ENCODE results near the gene AP1S1. TPM values are rescaled to one million over a fixed set of nuclear protein-coding genes. Genes with fewer than 3 reads are reported as not detected.
A peak's percentile ranks its signal among the peaks of the same experiment; 100 is the strongest.
"Not testable (repeated sequence)": the region's sequence is repeated elsewhere in the genome, so short reads cannot be mapped to it uniquely, and the experiment has no call there.

The AP1S1 gene
- total and polyA plus RNA-seq, 2 experiments from 2014 or later: 31.1 to 85.8 TPM

DNA sequence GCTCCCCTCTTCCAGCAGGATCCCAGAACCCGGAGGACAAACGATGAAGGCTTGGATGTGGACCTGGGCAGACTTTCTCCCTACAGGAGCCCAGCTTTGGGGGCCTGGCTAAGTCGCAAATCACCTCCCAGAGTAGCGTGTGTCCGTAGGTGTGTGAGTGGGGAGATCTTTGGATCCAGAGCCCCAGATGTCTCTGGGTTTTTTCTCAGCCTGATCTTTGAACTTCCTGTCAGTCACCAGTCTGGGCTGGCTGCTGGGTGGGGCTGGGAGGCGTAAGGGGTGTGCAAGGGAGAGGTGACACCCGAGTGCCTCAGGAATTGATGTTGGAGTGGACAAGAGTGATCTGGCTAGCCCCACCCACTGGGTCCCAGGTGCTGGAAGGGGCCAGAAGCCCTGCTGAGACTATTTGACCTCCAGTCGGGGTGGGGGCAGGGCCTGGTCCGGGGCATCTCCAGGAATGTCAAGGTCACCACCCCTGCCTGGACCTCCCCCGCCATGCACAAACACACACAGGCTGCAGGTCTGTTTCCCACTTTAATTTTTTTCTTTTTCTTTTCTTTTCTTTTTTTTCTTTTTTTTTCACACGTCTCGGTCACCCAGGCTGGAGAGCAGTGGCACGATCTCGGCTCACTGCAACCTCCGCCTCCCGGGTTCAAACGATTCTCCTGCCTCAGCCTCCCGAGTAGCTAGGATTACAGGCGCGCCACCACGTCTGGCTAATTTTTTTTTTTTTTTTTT, 46.8 kb downstream of the AP1S1 start, which contains the start of gene MOGAT3:
TSS of gene MOGAT3 (minus strand) at position 175 of the 738 bp plus-strand sequence. CDS start 182 bp downstream, outside the sequence.
- Histone ChIP-seq H3K27ac (peak within 1 kb of the TSS; percentile 93), H3K27me3 (peaks cover 37% of the 10 kb centered on the region), H2AFZ (peak within 1 kb of the TSS; percentile 60), H3K79me2 (no peaks in the 10 kb centered on the region), H3K4me2 (peak within 1 kb of the TSS; percentile 84), H4K20me1 (ENCODE audit: insufficient read depth, poor library complexity, severe bottlenecking) (no peaks in the 10 kb centered on the region), H3K4me3 (no peak within 1 kb of the TSS), H3K4me1 (ENCODE audit: insufficient read depth) (no peaks in the 10 kb centered on the region), H3K9me2 (replicated peaks; ENCODE audit: insufficient read depth) (no peaks in the 10 kb centered on the region), H3K9me3 (ENCODE audit: low read depth) (no peaks in the 10 kb centered on the region), H3K36me3 (replicated peaks; ENCODE audit: insufficient read depth, low read depth) (no peaks in the 10 kb centered on the region)
- WGBS (ENCODE audit: low lambda C conversion rate, missing lambda C conversion rate): 26% methylated on average over 21 of the region's 21 CpGs
- DNase-seq (ENCODE audit: low spot score): peak; percentile 81
- TF ChIP-seq EZH2phosphoT487 (IDR thresholded peaks at IDR 0.05; ENCODE audit: low read depth, severe bottlenecking, unreplicated experiment) (no peak), EZH2 (IDR thresholded peaks at IDR 0.05; ENCODE audit: borderline replicate concordance) (no peak)
- TF ChIP-seq, protein P1, sequence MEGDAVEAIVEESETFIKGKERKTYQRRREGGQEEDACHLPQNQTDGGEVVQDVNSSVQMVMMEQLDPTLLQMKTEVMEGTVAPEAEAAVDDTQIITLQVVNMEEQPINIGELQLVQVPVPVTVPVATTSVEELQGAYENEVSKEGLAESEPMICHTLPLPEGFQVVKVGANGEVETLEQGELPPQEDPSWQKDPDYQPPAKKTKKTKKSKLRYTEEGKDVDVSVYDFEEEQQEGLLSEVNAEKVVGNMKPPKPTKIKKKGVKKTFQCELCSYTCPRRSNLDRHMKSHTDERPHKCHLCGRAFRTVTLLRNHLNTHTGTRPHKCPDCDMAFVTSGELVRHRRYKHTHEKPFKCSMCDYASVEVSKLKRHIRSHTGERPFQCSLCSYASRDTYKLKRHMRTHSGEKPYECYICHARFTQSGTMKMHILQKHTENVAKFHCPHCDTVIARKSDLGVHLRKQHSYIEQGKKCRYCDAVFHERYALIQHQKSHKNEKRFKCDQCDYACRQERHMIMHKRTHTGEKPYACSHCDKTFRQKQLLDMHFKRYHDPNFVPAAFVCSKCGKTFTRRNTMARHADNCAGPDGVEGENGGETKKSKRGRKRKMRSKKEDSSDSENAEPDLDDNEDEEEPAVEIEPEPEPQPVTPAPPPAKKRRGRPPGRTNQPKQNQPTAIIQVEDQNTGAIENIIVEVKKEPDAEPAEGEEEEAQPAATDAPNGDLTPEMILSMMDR (IDR thresholded peaks at IDR 0.05; ENCODE audit: poor library complexity): no peak

DNA sequence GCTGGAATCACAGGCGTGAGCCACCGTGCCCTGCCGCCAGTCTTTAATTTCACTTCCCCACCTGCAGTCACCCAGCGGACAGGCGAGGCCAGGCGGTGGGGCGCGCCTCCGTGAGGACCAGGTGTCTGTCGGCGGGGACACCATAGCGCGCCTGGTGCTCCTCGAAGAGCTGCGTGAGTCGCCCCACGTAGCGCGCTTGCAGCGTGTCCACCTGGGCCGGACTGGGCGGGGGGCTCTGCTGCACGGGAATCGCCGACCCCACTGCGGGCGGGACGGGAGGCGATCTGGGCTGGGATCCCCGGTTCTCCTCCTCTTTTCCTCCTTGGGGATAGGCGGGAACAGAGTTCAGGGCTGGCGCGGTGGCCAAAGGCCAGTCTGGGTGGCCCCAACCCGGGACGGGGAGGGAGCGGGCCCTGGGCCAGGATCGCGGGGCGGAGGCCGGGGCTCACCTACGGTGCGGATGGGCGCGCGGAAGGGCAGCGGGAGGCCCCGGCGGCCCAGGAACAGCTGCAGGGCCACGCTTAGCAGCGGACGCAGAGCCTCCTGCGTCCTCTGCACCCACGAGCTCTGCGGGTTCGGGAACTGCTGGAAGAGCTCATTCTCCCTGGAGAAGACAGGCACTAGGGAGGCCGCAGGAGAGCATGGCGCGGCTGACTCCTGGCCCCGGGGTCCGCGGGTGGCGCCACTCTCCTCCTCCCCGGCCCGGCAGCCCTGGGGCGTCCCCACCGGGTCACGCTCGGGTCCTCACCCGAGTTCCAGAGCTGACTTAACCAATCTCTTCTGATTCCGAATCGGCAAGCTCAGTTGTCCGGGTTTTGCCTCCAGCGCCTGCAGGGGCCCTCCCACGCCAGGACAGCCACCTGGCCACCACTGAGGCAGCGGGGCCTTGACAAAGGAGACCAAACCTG, 47.7 kb downstream of the AP1S1 start:
- H2AFZ ChIP-seq: peak overlapping the region; percentile 60
- H3K9me3 ChIP-seq (ENCODE audit: low read depth): no peaks in the 10 kb centered on the region
- no peak overlapping the region for H3K4me3 ChIP-seq
- peak overlapping the region; percentile 46 for H3K27ac ChIP-seq
- H3K27me3 ChIP-seq: peaks cover 37% of the 10 kb centered on the region
- H3K36me3 ChIP-seq (replicated peaks; ENCODE audit: insufficient read depth, low read depth): no peaks in the 10 kb centered on the region
- TF ChIP-seq, protein P1 (IDR thresholded peaks at IDR 0.05; ENCODE audit: poor library complexity): no peak
- TF ChIP-seq EZH2 (IDR thresholded peaks at IDR 0.05; ENCODE audit: borderline replicate concordance): no peak
- TF ChIP-seq EZH2phosphoT487 (IDR thresholded peaks at IDR 0.05; ENCODE audit: low read depth, severe bottlenecking, unreplicated experiment): no peak
- DNase-seq (ENCODE audit: low spot score): no peak
- H3K79me2 ChIP-seq: no peaks in the 10 kb centered on the region
- H3K9me2 ChIP-seq (replicated peaks; ENCODE audit: insufficient read depth): no peaks in the 10 kb centered on the region
- no peaks in the 10 kb centered on the region for H4K20me1 ChIP-seq (ENCODE audit: insufficient read depth, poor library complexity, severe bottlenecking)
- 25% methylated on average over 52 of the region's 75 CpGs for WGBS (ENCODE audit: low lambda C conversion rate, missing lambda C conversion rate)
- H3K4me2 ChIP-seq: peak overlapping the region; percentile 84
- H3K4me1 ChIP-seq (ENCODE audit: insufficient read depth): no peaks in the 10 kb centered on the region

DNA sequence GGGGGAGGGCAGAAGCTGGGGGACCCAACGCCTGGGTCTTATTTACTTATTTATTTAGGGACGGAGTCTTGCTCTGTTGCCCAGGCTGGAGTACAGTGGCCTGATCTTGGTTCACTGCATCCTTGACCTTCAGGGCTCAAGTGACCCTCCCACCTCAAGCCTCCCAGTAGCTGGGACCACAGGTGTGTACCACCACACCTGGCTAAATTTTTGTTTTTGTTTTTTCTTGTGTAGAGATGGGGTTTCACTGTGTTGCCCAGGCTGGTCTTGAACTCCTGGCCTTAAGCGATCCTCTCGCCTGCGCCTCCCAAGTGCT, 48.3 kb downstream of the AP1S1 start:
- Histone ChIP-seq H3K27me3 (peaks cover 37% of the 10 kb centered on the region), H3K4me3 (no peak overlapping the region)

DNA sequence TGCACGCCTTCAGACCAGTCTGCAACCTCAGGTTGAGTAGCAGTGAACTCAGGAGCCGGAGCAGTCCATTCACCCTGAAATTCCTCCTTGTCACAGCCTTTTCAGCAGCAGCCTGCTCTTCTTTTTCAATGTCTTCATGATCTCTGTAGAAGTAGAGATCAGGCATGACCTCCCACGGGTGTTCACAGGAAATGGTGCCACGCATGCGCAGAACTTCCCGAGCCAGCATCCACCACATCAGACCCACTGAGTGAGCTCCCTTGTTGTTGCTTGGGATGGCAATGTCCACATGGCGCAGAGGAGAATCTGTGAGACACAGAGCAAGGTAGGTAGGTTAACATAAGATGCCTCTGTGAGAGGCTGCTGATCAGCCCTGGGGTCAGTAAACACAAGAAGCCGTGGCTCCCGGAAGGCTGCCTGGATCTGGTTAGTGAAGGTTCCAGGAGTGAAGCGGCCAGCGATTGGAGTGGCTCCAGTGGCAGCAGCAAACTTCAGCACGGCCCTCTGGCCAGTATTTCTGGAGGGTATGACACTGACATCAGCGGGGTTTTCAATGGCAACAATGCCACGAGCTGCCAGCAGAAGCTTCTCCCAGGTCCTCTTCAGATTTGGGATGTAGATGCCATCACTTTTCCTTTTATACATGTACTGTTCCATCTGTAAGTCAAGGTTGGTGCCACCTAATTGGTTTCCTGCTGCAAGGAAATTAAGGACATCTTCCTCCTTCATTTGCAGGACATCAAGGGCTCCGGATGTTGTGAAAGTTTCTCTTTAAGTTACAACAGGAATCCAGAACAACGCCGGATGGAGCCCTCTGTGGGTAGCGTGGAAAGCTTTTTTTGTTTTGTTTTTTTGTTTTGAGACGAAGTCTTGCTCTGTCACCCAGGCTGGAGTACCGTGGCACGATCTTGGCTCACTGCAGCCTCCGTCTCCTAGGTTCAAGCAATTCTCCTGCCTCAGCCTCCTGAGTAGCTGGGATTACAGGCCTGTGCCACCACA, 49.8 kb downstream of the AP1S1 start:
- not testable (repeated sequence) for H2AFZ ChIP-seq; H3K27ac ChIP-seq; H3K9me2 ChIP-seq (replicated peaks; ENCODE audit: insufficient read depth); DNase-seq (ENCODE audit: low spot score); H3K4me2 ChIP-seq; H3K4me1 ChIP-seq (ENCODE audit: insufficient read depth); H3K4me3 ChIP-seq; H4K20me1 ChIP-seq (ENCODE audit: insufficient read depth, poor library complexity, severe bottlenecking); H3K79me2 ChIP-seq; H3K9me3 ChIP-seq (ENCODE audit: low read depth); H3K36me3 ChIP-seq (replicated peaks; ENCODE audit: insufficient read depth, low read depth)
- peaks cover 37% of the 10 kb centered on the region for H3K27me3 ChIP-seq
- WGBS (ENCODE audit: low lambda C conversion rate, missing lambda C conversion rate): 78% methylated on average over 22 of the region's 22 CpGs

More for the DNA sequence above, 48.3 kb downstream of the AP1S1 start:
- DNase-seq (ENCODE audit: low spot score): no peak
- WGBS (ENCODE audit: low lambda C conversion rate, missing lambda C conversion rate): 82% methylated on average over 5 of the region's 5 CpGs
- TF ChIP-seq, protein P1 (IDR thresholded peaks at IDR 0.05; ENCODE audit: poor library complexity): no peak
- TF ChIP-seq EZH2phosphoT487 (IDR thresholded peaks at IDR 0.05; ENCODE audit: low read depth, severe bottlenecking, unreplicated experiment): no peak
- no peak for TF ChIP-seq EZH2 (IDR thresholded peaks at IDR 0.05; ENCODE audit: borderline replicate concordance)
- Histone ChIP-seq H3K9me3 (ENCODE audit: low read depth) (no peaks in the 10 kb centered on the region), H3K27ac (no peak overlapping the region), H3K4me2 (peak overlapping the region; percentile 84), H3K36me3 (replicated peaks; ENCODE audit: insufficient read depth, low read depth) (no peaks in the 10 kb centered on the region), H2AFZ (no peak overlapping the region), H3K9me2 (replicated peaks; ENCODE audit: insufficient read depth) (no peaks in the 10 kb centered on the region), H3K4me1 (ENCODE audit: insufficient read depth) (no peaks in the 10 kb centered on the region), H3K79me2 (no peaks in the 10 kb centered on the region), H4K20me1 (ENCODE audit: insufficient read depth, poor library complexity, severe bottlenecking) (no peaks in the 10 kb centered on the region)
